22Rv1 (cell line): ENCODE measurements around the gene SND1.

Experiments used
- ZFX ChIP-seq: fragments of 450-650 bp; IDR thresholded peaks from 2 replicates; pipeline ENCODE4 v1.6.1; 2017; ENCODE audit warnings: antibody characterized with exemption, borderline replicate concordance
- TF ChIP-seq, protein P1 (sequence below): fragments of 450-650 bp; IDR thresholded peaks from 2 replicates; pipeline ENCODE4 v1.5.1; 2017; ENCODE audit warnings: mild to moderate bottlenecking

DNA sequence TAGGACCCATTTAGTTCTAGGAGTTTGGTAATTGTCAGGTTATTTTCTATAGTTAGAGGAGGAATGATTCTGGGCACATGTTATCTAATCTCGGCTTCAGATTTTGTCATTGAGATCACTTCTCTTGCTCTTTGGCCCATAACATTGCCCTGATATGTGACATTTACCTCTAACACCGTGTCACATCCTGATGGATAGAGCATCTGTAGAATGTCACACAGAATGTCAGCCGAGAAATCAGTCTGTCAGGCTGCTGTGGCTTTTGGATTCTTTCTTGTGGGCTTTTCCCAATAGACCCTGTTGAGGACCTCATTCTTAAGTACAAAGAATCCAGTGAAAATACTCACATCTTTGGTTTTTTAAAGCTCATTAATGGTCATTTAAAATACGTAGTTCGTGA lies 236.8 kb downstream of the SND1 start:
- TF ChIP-seq, protein P1, sequence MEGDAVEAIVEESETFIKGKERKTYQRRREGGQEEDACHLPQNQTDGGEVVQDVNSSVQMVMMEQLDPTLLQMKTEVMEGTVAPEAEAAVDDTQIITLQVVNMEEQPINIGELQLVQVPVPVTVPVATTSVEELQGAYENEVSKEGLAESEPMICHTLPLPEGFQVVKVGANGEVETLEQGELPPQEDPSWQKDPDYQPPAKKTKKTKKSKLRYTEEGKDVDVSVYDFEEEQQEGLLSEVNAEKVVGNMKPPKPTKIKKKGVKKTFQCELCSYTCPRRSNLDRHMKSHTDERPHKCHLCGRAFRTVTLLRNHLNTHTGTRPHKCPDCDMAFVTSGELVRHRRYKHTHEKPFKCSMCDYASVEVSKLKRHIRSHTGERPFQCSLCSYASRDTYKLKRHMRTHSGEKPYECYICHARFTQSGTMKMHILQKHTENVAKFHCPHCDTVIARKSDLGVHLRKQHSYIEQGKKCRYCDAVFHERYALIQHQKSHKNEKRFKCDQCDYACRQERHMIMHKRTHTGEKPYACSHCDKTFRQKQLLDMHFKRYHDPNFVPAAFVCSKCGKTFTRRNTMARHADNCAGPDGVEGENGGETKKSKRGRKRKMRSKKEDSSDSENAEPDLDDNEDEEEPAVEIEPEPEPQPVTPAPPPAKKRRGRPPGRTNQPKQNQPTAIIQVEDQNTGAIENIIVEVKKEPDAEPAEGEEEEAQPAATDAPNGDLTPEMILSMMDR = no peak
- TF ChIP-seq ZFX = no peak
